NCI-H526 treated with DMSO at 0.1 percent for 48 hours (cell line): ENCODE results near the gene DRD1.
"Not testable (repeated sequence)": the region's sequence is repeated elsewhere in the genome, so short reads cannot be mapped to it uniquely, and the experiment has no call there.

Experiments used
- DNase-seq: peaks from one replicate; lab custom pipeline; 2025; lab: John Stamatoyannopoulos, UW

Gene DRD1

DNA sequence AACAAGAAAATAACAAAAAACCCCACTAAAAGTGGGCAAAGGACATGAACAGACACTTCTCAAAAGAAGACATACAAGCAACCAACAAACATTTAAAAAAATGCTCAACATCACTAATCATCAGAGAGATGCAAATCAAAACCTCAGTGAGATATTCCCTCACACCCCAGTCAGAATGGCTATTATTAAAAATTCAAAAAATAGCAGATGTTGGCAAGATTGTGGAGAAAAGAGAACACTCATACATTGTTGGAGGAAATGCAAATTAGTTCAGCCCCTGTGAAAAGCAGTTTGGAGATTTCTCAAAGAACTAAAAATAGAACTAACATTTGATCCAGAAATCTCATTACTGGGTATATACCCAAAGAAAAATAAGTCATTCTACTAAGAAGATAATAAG is 19.4 kb downstream of the DRD1 start:
- DNase-seq, result not testable (repeated sequence)

- no peak for DNase-seq
Measured at GRCh38 chr5:175422058-175422457, 21.9 kb downstream of the DRD1 start.

DNA sequence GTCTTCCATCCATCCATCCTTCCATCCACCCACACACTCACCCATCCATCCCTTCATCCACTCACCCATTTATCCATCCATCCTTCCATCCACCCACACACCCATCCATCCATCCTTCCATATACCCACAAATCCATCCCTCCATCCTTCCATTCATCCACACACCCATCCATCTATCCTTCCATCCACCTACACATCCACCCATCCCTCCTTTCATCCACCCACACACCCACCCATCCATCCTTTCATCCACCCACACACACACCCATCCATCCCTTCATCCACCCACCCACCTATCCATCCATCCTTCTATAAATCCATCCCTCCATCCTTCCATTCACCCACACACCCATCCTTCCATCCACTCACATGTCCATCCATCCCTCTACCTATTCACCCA is 23.6 kb downstream of the DRD1 start:
- DNase-seq, result no peak

DNA sequence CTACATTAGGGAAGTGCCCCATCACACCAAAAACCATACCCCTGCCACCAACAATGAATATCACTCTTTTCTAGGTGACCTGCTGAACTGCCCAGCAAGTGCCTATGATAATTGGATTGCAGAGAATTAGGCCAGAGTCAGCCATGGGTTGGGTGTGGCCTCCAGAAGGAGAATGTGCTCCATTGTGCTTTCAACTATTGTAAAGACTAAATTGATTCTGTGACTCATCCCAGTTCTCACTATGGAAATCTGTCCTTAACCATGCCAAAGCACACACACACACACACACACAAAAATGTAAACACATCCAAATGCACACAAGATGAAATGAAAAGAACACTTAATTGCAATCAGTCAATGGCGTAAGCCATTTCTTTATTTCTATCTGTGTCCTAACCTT is 25.7 kb downstream of the DRD1 start:
- DNase-seq, result no peak

- DNase-seq, result no peak
Measured at GRCh38 chr5:175417384-175417783, 26.6 kb downstream of the DRD1 start.

- no peak for DNase-seq
Measured at GRCh38 chr5:175415303-175415702, 28.7 kb downstream of the DRD1 start.

GRCh38 chr5:175410926-175411325 is 33.1 kb downstream of the DRD1 start:
- no peak for DNase-seq

- DNase-seq, result no peak
Measured at GRCh38 chr5:175406300-175406699, 37.7 kb downstream of the DRD1 start.

DNA sequence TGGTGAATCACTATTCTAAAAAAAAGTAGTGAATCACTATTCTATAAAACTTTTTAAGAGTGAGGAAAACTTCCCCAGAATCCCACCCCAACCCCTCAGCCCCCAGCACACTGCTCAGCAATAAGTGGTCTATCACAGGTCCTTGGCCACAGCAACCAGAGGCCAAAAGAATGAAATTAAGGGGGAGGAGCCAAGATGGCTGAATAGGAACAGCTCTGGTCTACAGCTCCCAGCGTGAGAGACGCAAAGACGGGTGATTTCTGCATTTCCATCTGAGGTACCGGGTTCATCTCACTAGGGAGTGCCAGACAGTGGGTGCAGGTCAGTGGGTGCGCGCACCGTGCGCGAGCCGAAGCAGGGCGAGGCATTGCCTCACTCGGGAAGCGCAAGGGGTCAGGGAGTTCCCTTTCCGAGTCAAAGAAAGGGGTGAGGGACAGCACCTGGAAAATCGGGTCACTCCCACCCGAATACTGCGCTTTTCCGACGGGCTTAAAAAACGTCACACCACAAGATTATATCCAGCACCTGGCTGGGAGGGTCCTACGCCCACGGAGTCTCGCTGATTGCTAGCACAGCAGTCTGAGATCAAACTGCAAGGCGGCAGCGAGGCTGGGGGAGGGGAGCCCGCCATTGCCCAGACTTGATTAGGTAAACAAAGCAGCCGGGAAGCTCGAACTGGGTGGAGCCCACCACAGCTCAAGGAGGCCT is 46.2 kb downstream of the DRD1 start:
- DNase-seq, result not testable (repeated sequence)

GRCh38 chr5:175395430-175395829 is 48.6 kb downstream of the DRD1 start:
- DNase-seq, result not testable (repeated sequence)

GRCh38 chr5:175394601-175395000 is 49.4 kb downstream of the DRD1 start:
- no peak for DNase-seq

- DNase-seq, result no peak
Measured at GRCh38 chr5:175393897-175394296, 50.1 kb downstream of the DRD1 start.

- DNase-seq, result no peak
Measured at GRCh38 chr5:175392236-175392635, 51.7 kb downstream of the DRD1 start.

DNA sequence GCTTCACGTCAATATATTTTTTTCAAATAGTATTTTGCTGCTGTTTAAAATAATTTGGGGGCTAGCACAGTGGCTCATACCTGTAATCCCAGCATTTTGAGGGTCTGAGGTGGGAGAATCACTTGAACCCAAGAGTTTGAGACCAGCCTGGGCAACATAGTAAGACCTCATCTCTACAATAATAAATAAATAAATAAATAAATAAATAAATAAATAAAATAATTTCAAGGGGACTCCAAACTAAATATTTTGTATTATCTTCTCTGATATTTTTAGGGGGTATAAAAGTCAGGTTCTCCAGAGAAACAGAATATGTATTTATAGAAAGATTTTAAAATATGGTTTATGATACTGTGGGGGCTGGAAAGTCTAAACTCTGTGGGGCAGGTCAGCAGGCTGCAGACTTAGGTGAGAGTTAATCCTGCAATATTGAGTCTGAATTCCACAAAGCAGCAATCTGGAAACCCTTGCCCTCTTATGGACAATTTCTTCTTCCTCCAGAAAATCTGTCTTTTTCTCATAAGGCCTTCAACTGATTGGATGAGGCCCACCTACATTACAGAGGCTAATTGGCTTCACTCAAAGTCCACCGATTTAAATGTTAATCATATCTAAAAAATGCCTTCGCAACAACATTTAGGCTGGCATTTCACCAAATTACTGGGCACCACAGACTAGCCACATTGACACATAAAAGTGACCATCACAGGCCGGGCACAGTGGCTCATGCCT is 53.5 kb downstream of the DRD1 start:
- DNase-seq, result no peak
